Sigmoid colon (tissue), 3 donors: ENCODE data around the gene SSC5D.

Source experiments
- POLR2A ChIP-seq, 2 donors: fragments of 450-650 bp; IDR thresholded peaks; one replicate each; pipeline ENCODE4 v1.6.1; 2016; ENCODE audit warnings: antibody characterized with exemption in 2 of 2, mild to moderate bottlenecking in 2 of 2, moderate library complexity in 2 of 2
- TF ChIP-seq, protein P1 (sequence below), 4 experiments: fragments of 450-650 bp in 3 of 4; fragments of 200-600 bp in 1 of 4; IDR thresholded peaks; one replicate each; pipeline ENCODE4 v1.5.1; 2016 to 2019; ENCODE audit warnings: antibody characterized with exemption in 4 of 4, mild to moderate bottlenecking in 3 of 4, moderate library complexity in 2 of 4

GRCh38 chr19:55466241-55466614 is 22.0 kb upstream of the SSC5D start:
- no peak for TF ChIP-seq POLR2A (IDR thresholded peaks at IDR 0.05)
- TF ChIP-seq, protein P1, sequence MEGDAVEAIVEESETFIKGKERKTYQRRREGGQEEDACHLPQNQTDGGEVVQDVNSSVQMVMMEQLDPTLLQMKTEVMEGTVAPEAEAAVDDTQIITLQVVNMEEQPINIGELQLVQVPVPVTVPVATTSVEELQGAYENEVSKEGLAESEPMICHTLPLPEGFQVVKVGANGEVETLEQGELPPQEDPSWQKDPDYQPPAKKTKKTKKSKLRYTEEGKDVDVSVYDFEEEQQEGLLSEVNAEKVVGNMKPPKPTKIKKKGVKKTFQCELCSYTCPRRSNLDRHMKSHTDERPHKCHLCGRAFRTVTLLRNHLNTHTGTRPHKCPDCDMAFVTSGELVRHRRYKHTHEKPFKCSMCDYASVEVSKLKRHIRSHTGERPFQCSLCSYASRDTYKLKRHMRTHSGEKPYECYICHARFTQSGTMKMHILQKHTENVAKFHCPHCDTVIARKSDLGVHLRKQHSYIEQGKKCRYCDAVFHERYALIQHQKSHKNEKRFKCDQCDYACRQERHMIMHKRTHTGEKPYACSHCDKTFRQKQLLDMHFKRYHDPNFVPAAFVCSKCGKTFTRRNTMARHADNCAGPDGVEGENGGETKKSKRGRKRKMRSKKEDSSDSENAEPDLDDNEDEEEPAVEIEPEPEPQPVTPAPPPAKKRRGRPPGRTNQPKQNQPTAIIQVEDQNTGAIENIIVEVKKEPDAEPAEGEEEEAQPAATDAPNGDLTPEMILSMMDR (IDR thresholded peaks at IDR 0.05), result no peak
